OCI-LY7 (cell line): Measurements from ENCODE around the gene RAB3IL1.

Experiments used
- EZH2phosphoT487 ChIP-seq: fragments of 200-600 bp; sonication (generic); IDR thresholded peaks from 2 replicates; pipeline ENCODE4 v1.6.1; 2018; ENCODE audit warnings: low read depth, borderline replicate concordance, mild to moderate bottlenecking, mixed run types, antibody characterized with exemption, low read length, moderate library complexity, mixed read lengths
- TF ChIP-seq, protein P1 (sequence below): fragments of 200-600 bp; sonication (generic); conservative IDR thresholded peaks from 2 replicates; pipeline ENCODE4 v1.5.1; 2014; ENCODE audit warnings: mild to moderate bottlenecking, antibody characterized with exemption, low read length, moderate library complexity, mixed read lengths

DNA sequence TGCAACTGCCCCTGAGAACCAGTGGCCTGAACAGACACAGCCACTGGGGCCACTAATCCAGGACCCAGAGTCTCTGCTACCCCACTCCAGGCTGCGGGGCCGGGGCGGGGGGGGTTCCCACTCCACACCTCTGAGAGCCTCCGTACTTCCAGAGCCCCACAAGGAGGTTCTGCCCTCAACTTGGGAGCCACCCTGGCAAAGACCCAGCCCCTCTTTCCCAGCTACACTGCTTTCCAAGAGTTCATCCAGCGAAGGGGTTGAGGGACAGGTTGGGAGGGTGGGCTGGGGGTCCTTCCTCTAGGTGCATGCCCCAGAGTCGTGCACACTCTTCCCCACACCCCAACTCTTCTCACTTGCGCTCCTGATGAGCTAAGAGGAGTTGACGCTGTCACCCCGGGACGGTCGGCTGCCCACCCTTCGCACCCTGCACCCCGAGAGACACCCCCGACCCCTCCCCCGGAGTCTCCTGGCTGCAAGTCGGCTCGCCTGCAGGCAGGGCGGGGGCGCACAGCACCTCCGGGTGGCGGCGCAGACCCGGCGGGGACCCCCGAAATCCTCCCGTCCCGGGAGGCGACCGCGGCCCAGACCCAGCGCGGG, 531 bp downstream of the RAB3IL1 start:
- TF ChIP-seq, protein P1, sequence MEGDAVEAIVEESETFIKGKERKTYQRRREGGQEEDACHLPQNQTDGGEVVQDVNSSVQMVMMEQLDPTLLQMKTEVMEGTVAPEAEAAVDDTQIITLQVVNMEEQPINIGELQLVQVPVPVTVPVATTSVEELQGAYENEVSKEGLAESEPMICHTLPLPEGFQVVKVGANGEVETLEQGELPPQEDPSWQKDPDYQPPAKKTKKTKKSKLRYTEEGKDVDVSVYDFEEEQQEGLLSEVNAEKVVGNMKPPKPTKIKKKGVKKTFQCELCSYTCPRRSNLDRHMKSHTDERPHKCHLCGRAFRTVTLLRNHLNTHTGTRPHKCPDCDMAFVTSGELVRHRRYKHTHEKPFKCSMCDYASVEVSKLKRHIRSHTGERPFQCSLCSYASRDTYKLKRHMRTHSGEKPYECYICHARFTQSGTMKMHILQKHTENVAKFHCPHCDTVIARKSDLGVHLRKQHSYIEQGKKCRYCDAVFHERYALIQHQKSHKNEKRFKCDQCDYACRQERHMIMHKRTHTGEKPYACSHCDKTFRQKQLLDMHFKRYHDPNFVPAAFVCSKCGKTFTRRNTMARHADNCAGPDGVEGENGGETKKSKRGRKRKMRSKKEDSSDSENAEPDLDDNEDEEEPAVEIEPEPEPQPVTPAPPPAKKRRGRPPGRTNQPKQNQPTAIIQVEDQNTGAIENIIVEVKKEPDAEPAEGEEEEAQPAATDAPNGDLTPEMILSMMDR = no peak
- TF ChIP-seq EZH2phosphoT487 = no peak
